WTC11 (cell line): Measurements from ENCODE around the gene BCL11A. TPM values are rescaled to one million over a fixed set of nuclear protein-coding genes. Genes with fewer than 3 reads are reported as not detected.
A peak's percentile ranks its signal among the peaks of the same experiment; 100 is the strongest.

Source experiments
- ATAC-seq: fragments of 200-7000 bp; cut with Tn5 transposase; 2 replicates; pipeline ENCODE4 v1.10.0; 2021; ENCODE audit warnings: mild to moderate bottlenecking, moderate library complexity
- CTCF ChIA-PET: fragments of 300-600 bp; sonication (Branson Sonifier 250); formaldehyde crosslinking; loops from one replicate; lab custom pipeline; 2021; ENCODE audit warnings: antibody characterized with exemption; lab: Charles Lee
- POLR2A ChIA-PET: fragments of 350-600 bp; sonication (Branson Sonifier 250); formaldehyde crosslinking; loops from one replicate; lab custom pipeline; 2021; ENCODE audit warnings: antibody characterized with exemption; lab: Charles Lee
- DNase-seq: peaks from one replicate; pipeline ENCODE4 v3.0.0; 2021; ENCODE audit warnings: low spot score
- H3K27ac Mint-ChIP-seq: 2 replicates; pipeline ENCODE4 v1.8.0; 2021; ENCODE audit warnings: mixed read lengths
- H3K27me3 Mint-ChIP-seq: 2 replicates; pipeline ENCODE4 v1.8.0; 2021; ENCODE audit warnings: low read depth, mild to moderate bottlenecking, moderate library complexity, mixed read lengths
- H3K36me3 Mint-ChIP-seq: 2 replicates; pipeline ENCODE4 v1.8.0; 2021; ENCODE audit warnings: mixed read lengths
- H3K4me1 Mint-ChIP-seq: 2 replicates; pipeline ENCODE4 v1.8.0; 2022; ENCODE audit warnings: mixed read lengths
- H3K4me3 Mint-ChIP-seq: 2 replicates; pipeline ENCODE4 v1.8.0; 2021; ENCODE audit warnings: mild to moderate bottlenecking, moderate library complexity, mixed read lengths
- H3K9me3 Mint-ChIP-seq: 2 replicates; pipeline ENCODE4 v1.8.0; 2021; ENCODE audit warnings: mixed read lengths
- FOXJ3 ChIP-seq: sonication (generic); formaldehyde crosslinking; IDR thresholded peaks from 2 replicates; pipeline ENCODE4 v1.9.0; 2021; ENCODE audit warnings: missing genetic modification reagents, mild to moderate bottlenecking, borderline replicate concordance
- HMGA2 ChIP-seq: fragments of 250-450 bp; sonication (Bioruptor Pico); IDR thresholded peaks from 2 replicates; pipeline ENCODE4 v1.4.0; 2021; ENCODE audit warnings: mild to moderate bottlenecking, moderate library complexity
- JAZF1 ChIP-seq: fragments of 250-450 bp; sonication (Bioruptor Pico); IDR thresholded peaks from 2 replicates; pipeline ENCODE4 v1.9.0; 2021; ENCODE audit warnings: moderate library complexity, mild to moderate bottlenecking, inconsistent platforms
- KAT7 ChIP-seq: sonication (generic); formaldehyde crosslinking; IDR thresholded peaks from 2 replicates; pipeline ENCODE4 v1.8.1; 2023; ENCODE audit warnings: missing genetic modification reagents, mild to moderate bottlenecking, borderline replicate concordance
- MXD4 ChIP-seq: fragments of 250-450 bp; sonication (Bioruptor Pico); IDR thresholded peaks from 2 replicates; pipeline ENCODE4 v1.8.0; 2021; ENCODE audit warnings: mild to moderate bottlenecking, moderate library complexity, borderline replicate concordance
- NFYB ChIP-seq: sonication (generic); formaldehyde crosslinking; conservative IDR thresholded peaks from 2 replicates; pipeline ENCODE4 v1.8.0; 2022; ENCODE audit warnings: low read depth, missing genetic modification reagents
- NR1H2 ChIP-seq: sonication (generic); formaldehyde crosslinking; IDR thresholded peaks from 2 replicates; pipeline ENCODE4 v1.9.0; 2021; ENCODE audit warnings: mild to moderate bottlenecking, moderate library complexity, missing genetic modification reagents
- RORB ChIP-seq: fragments of 250-450 bp; sonication (Bioruptor Pico); IDR thresholded peaks from 2 replicates; pipeline ENCODE4 v1.9.0; 2021; ENCODE audit warnings: mild to moderate bottlenecking
- SMAD3 ChIP-seq: sonication (generic); formaldehyde crosslinking; IDR thresholded peaks from 2 replicates; pipeline ENCODE4 v1.8.0; 2022; ENCODE audit warnings: missing genetic modification reagents, mild to moderate bottlenecking, borderline replicate concordance
- SOX15 ChIP-seq: fragments of 250-450 bp; sonication (Bioruptor Pico); IDR thresholded peaks from 2 replicates; pipeline ENCODE4 v1.9.0; 2021; ENCODE audit warnings: mild to moderate bottlenecking
- SP1 ChIP-seq: sonication (generic); formaldehyde crosslinking; conservative IDR thresholded peaks from 2 replicates; pipeline ENCODE4 v1.8.1; 2022; ENCODE audit warnings: missing genetic modification reagents
- TCF7 ChIP-seq: sonication (generic); formaldehyde crosslinking; IDR thresholded peaks from 2 replicates; pipeline ENCODE4 v1.8.0; 2022; ENCODE audit warnings: mild to moderate bottlenecking, low read depth, missing genetic modification reagents, moderate library complexity
- ZNF317 ChIP-seq: sonication (generic); formaldehyde crosslinking; IDR thresholded peaks from 2 replicates; pipeline ENCODE4 v1.8.1; 2023; ENCODE audit warnings: low read depth, mild to moderate bottlenecking, moderate library complexity, missing genetic modification reagents, borderline replicate concordance
- ZNF396 ChIP-seq: fragments of 250-450 bp; sonication (Bioruptor Pico); IDR thresholded peaks from 2 replicates; pipeline ENCODE4 v1.8.0; 2021; ENCODE audit warnings: mild to moderate bottlenecking, moderate library complexity, borderline replicate concordance
- ZNF416 ChIP-seq: fragments of 250-450 bp; sonication (Bioruptor Pico); IDR thresholded peaks from 2 replicates; pipeline ENCODE4 v1.9.0; 2021; ENCODE audit warnings: mild to moderate bottlenecking, inconsistent platforms
- total RNA-seq: library from RNA; stranded (reverse); gene quantifications from 3 replicates; pipeline ENCODE4 v1.2.3, GENCODE V29; 2021
- TF ChIP-seq, protein P1 (sequence below): sonication (generic); formaldehyde crosslinking; IDR thresholded peaks from 2 replicates; pipeline ENCODE4 v1.8.0; 2022; ENCODE audit warnings: mild to moderate bottlenecking, missing genetic modification reagents
- TF ChIP-seq, protein P2 (sequence below): sonication (generic); formaldehyde crosslinking; IDR thresholded peaks from 2 replicates; pipeline ENCODE4 v1.8.0; 2022; ENCODE audit warnings: mild to moderate bottlenecking, missing genetic modification reagents
- TF ChIP-seq, protein P3 (sequence below): sonication (generic); formaldehyde crosslinking; conservative IDR thresholded peaks from 2 replicates; pipeline ENCODE4 v1.8.1; 2022; ENCODE audit warnings: mild to moderate bottlenecking, missing genetic modification reagents
- TF ChIP-seq, protein P4 (sequence below): fragments of 250-450 bp; sonication (Bioruptor Pico); IDR thresholded peaks from 2 replicates; pipeline ENCODE4 v1.9.0; 2021; ENCODE audit warnings: mild to moderate bottlenecking
- TF ChIP-seq, protein P5 (sequence below): fragments of 200-600 bp; IDR thresholded peaks from 2 replicates; pipeline ENCODE4 v1.8.0; 2022; ENCODE audit warnings: antibody characterized with exemption
- TF ChIP-seq, protein P6 (sequence below): sonication (generic); formaldehyde crosslinking; IDR thresholded peaks from 2 replicates; pipeline ENCODE4 v1.8.1; 2022; ENCODE audit warnings: low read depth, mild to moderate bottlenecking, moderate library complexity, missing genetic modification reagents, borderline replicate concordance
- TF ChIP-seq, protein P7 (sequence below): fragments of 250-450 bp; sonication (Bioruptor Pico); IDR thresholded peaks from 2 replicates; pipeline ENCODE4 v1.9.0; 2021; ENCODE audit warnings: mild to moderate bottlenecking

The BCL11A gene
- total RNA-seq, 1 experiment from 2014 or later = 53.2 TPM

DNA sequence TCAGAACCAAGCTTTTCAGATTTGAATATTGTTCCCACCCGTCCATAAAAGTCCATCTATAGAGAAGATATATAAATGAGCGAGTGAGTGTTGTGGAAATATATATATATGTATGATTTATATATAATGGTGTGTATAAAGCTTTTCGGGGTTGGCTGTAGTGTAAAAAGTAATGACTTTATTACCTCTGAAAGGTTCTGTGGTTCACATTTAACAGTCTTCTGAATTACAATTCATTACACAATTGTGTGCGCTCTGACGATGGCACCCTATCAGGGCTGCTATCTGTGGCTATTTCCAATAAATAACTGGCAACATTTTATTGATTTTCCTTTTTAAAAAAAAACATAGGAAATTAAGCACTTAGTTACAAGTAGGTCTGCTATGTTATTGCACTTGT is 2.7 kb upstream of the BCL11A start (continued):
- TF ChIP-seq, protein P1, sequence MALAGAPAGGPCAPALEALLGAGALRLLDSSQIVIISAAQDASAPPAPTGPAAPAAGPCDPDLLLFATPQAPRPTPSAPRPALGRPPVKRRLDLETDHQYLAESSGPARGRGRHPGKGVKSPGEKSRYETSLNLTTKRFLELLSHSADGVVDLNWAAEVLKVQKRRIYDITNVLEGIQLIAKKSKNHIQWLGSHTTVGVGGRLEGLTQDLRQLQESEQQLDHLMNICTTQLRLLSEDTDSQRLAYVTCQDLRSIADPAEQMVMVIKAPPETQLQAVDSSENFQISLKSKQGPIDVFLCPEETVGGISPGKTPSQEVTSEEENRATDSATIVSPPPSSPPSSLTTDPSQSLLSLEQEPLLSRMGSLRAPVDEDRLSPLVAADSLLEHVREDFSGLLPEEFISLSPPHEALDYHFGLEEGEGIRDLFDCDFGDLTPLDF (CRISPR knock-in tag) = no peak
- TF ChIP-seq, protein P2, sequence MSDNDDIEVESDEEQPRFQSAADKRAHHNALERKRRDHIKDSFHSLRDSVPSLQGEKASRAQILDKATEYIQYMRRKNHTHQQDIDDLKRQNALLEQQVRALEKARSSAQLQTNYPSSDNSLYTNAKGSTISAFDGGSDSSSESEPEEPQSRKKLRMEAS = no peak
- TF ChIP-seq, protein P3, sequence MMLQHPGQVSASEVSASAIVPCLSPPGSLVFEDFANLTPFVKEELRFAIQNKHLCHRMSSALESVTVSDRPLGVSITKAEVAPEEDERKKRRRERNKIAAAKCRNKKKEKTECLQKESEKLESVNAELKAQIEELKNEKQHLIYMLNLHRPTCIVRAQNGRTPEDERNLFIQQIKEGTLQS = no peak
- TF ChIP-seq ZNF416 = no peak
- TF ChIP-seq TCF7 = no peak
- TF ChIP-seq SMAD3 (CRISPR knock-in tag) = no peak

DNA sequence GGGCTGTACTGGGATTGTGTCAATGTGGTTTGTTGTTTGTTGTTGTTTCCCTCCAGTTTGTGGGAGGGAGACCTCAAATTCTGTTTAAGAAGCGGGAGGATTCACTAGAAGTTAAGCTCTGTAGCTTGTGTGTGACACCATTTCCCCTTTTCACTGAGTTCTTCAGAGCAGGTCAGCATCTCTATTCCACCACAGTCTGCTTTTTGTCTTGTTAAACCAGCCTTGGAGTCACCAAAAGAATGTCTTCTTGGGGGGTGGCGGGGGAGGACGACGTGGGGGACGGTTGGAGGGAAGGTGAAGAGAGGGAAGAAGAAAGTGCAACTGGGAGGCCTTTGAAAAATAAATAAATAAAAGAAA is 2.3 kb upstream of the BCL11A start:
- ChIA-PET POLR2A (interaction anchor here (0.7 to 1.6 kb wide), 3 partner anchors 17 to 202 kb away, joined by 3 to 4 read pairs (median 4); no protein-coding TSS in a partner anchor), CTCF (interaction anchor here (0.6 to 2.0 kb wide), 9 partner anchors 10 to 250 kb away, joined by 3 to 10 read pairs (median 4); no protein-coding TSS in a partner anchor)
- ATAC-seq (peak; percentile 15), DNase-seq (no peak)
- peaks cover 17% of the 10 kb centered on the region for H3K4me1 Mint-ChIP-seq
- H3K36me3 Mint-ChIP-seq = no peaks in the 10 kb centered on the region
- peaks cover 19% of the 10 kb centered on the region for H3K27me3 Mint-ChIP-seq
- peak overlapping the region; percentile 89 for H3K4me3 Mint-ChIP-seq
- TF ChIP-seq RORB (no peak), SOX15 (CRISPR knock-in tag) (no peak), SP1 (CRISPR knock-in tag) (no peak), ZNF396 (CRISPR knock-in tag) (no peak), NR1H2 (CRISPR knock-in tag) (no peak), FOXJ3 (CRISPR knock-in tag) (no peak), JAZF1 (CRISPR knock-in tag) (no peak), KAT7 (CRISPR knock-in tag) (no peak), NFYB (no peak), ZNF317 (CRISPR knock-in tag) (no peak), MXD4 (no peak), HMGA2 (CRISPR knock-in tag) (no peak)
- TF ChIP-seq, protein P4, sequence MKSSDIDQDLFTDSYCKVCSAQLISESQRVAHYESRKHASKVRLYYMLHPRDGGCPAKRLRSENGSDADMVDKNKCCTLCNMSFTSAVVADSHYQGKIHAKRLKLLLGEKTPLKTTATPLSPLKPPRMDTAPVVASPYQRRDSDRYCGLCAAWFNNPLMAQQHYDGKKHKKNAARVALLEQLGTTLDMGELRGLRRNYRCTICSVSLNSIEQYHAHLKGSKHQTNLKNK (CRISPR knock-in tag) = no peak
- TF ChIP-seq, protein P3 = no peak
- TF ChIP-seq, protein P5, sequence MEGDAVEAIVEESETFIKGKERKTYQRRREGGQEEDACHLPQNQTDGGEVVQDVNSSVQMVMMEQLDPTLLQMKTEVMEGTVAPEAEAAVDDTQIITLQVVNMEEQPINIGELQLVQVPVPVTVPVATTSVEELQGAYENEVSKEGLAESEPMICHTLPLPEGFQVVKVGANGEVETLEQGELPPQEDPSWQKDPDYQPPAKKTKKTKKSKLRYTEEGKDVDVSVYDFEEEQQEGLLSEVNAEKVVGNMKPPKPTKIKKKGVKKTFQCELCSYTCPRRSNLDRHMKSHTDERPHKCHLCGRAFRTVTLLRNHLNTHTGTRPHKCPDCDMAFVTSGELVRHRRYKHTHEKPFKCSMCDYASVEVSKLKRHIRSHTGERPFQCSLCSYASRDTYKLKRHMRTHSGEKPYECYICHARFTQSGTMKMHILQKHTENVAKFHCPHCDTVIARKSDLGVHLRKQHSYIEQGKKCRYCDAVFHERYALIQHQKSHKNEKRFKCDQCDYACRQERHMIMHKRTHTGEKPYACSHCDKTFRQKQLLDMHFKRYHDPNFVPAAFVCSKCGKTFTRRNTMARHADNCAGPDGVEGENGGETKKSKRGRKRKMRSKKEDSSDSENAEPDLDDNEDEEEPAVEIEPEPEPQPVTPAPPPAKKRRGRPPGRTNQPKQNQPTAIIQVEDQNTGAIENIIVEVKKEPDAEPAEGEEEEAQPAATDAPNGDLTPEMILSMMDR = no peak
- TF ChIP-seq, protein P6, sequence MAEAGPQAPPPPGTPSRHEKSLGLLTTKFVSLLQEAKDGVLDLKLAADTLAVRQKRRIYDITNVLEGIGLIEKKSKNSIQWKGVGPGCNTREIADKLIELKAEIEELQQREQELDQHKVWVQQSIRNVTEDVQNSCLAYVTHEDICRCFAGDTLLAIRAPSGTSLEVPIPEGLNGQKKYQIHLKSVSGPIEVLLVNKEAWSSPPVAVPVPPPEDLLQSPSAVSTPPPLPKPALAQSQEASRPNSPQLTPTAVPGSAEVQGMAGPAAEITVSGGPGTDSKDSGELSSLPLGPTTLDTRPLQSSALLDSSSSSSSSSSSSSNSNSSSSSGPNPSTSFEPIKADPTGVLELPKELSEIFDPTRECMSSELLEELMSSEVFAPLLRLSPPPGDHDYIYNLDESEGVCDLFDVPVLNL (CRISPR knock-in tag) = no peak
- TF ChIP-seq, protein P7, sequence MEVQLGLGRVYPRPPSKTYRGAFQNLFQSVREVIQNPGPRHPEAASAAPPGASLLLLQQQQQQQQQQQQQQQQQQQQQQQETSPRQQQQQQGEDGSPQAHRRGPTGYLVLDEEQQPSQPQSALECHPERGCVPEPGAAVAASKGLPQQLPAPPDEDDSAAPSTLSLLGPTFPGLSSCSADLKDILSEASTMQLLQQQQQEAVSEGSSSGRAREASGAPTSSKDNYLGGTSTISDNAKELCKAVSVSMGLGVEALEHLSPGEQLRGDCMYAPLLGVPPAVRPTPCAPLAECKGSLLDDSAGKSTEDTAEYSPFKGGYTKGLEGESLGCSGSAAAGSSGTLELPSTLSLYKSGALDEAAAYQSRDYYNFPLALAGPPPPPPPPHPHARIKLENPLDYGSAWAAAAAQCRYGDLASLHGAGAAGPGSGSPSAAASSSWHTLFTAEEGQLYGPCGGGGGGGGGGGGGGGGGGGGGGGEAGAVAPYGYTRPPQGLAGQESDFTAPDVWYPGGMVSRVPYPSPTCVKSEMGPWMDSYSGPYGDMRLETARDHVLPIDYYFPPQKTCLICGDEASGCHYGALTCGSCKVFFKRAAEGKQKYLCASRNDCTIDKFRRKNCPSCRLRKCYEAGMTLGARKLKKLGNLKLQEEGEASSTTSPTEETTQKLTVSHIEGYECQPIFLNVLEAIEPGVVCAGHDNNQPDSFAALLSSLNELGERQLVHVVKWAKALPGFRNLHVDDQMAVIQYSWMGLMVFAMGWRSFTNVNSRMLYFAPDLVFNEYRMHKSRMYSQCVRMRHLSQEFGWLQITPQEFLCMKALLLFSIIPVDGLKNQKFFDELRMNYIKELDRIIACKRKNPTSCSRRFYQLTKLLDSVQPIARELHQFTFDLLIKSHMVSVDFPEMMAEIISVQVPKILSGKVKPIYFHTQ (CRISPR knock-in tag) = no peak
- H3K9me3 Mint-ChIP-seq = no peaks in the 10 kb centered on the region
- peak overlapping the region; percentile 93 for H3K27ac Mint-ChIP-seq
